CD4-positive, alpha-beta T cell treated with Interleukin-15 for 4 hours (primary cell): ENCODE data around the gene GRM1.

Experiments used
- DNase-seq: peaks from one replicate; pipeline ENCODE4 v3.0.0-alpha.2; 2020; ENCODE audit warnings: low spot score

The GRM1 gene

DNA sequence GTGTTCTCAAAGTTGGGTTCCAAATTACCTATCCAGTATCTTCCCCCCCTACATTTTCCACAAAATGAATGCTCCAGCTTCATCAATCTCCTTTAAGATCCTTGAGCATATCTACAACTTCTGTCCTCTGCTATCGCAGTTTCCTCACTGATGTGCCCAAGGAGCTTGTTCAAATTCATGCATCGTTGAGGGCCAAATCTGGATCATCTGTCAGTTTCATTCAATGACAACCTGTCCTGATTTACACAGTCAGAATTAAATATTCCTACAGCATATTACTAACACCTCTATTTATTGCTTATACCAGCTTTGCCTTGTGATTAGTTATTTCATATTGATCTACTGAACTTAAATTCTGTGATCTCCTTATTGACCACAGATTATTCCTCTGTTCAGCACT lies 68.7 kb downstream of the GRM1 start:
- no peak for DNase-seq

DNA sequence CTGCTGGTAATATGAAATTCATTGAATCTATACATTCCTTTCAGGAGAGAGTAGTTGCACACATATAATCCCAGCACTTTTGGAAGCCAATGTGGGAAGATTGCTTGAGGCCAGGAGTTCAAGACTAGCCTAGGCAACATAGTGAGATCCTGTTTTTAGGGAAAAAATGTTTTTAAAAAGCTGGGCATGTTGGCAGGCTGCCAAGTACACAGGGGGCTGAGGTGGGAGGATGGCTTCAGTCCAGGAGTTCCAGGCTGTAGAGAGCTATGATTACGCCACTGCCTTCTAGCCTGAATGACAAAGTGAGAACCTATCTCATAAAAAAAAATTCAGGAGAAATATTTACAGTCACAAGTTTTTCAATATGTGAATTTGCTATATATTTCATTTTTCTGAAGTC lies 71.9 kb downstream of the GRM1 start:
- DNase-seq: no peak

GRCh38 chr6:146103416-146104072 lies 74.7 kb downstream of the GRM1 start:
- DNase-seq: no peak

DNA sequence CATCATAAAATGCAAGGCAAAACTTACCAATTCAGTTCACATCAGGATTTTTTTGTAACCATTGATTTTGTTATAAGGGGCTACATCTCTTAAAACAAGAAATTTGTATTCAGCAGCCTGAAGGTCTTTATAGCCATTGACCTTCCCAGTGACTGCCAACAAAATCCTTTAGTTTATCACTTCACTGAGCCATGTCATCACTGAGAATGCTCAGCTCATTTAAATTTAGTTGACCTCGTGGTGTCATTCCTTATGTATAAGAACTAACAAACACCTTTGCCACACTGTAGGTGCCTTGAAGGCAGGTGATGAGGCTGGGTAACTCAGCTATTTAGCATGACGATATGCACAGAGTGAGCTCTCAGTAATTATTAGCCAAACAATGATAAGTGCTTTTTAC lies 77.7 kb downstream of the GRM1 start:
- DNase-seq: no peak

GRCh38 chr6:146110990-146111389 lies 82.1 kb downstream of the GRM1 start:
- DNase-seq: no peak

- no peak for DNase-seq
Observed at GRCh38 chr6:146111881-146112450, 83.1 kb downstream of the GRM1 start.

- DNase-seq: no peak
Observed at GRCh38 chr6:146113084-146113623, 84.3 kb downstream of the GRM1 start.

DNA sequence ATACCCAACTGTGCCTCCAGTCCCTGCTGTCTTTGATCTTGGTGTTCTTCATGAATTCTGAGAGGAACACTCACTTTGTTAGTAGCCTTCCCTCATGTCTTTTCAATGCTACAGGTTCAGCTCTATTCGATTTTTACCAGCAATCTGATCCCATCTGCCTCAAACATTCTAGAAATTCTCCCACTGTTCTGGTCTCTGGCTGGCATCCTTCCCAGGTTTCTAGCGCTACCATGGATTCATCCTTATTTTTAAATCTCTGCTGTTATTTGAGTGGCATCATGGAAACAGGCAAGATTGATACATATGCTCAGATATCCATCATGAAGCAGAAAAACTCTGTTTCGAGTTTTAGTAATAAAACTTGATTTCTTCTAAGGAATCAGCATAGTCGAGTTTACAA lies 94.8 kb downstream of the GRM1 start:
- DNase-seq: no peak

DNA sequence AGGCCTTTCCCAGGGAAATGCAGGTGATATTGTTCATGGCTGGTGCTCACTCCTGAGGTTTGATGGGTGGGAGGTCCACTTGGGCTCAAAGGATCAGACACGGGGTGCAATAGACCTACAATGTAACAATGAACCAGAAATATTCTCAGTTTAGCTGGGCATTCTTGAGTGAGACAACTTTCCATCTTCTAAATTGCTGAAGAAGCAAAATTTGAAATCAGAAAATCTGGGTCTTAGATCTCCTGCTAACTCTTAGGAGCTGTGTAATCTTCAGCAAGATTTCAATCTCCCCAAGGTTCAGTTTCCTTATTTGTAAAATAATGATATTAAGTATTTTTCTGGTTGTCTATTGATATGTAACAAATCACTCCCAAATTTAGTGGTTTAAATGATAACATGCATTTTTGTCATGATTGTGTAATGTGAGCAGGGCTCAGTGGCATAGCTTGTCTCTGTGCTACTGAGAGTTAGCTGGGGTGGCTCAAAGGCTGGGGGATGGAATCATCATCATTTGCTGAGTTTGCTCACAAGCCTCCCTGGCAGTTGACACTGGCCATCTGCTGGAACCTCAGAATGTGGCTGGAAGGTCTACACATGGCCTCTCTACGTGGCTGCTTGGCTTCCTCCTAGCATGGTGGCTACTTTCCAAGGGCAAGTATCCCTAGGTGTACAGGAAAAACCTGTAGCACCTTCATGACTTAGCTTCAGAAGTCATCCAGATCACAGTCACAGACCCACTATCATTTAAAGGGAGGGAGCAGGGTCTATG lies 98.8 kb downstream of the GRM1 start:
- no peak for DNase-seq

- DNase-seq: no peak
Observed at GRCh38 chr6:146133866-146134265, 105.0 kb downstream of the GRM1 start.

DNA sequence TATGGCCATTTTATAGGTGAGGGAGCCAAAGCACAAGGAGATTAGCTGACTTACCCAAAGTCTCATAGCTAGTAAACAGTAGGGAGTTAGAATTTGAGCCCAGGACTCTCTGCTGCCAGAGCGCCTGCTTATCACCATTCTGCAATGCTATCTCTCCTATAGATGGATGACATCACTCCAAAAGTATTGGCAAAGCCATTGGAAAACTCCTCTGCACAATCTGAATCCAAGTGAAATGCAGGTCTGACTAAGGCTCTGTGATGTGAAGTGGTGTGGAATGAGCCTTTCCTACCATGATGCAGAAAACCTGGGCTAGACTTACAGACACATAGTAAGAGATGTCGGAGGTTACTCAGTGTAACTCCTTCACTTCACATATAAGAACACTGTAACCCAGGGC lies 106.3 kb downstream of the GRM1 start:
- no peak for DNase-seq

DNA sequence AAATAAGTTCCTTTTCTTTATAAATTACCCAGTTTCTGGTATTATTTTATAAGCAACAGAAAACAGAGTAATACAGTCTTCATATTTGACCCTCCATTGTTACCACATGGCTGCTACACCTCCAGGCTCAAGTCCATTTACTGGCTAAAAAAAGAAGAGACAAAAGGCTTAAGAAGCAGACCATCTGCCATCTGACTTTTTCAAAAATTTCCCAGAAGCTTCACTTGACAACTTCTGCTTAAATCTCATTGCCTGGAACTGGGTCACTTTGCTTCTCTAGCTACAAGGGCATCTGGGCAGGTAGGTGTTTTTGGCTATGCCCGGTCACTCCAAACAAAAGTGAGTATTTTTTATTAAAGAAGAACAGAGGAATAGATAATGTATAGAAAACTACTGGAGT lies 118.0 kb downstream of the GRM1 start:
- DNase-seq: no peak

DNA sequence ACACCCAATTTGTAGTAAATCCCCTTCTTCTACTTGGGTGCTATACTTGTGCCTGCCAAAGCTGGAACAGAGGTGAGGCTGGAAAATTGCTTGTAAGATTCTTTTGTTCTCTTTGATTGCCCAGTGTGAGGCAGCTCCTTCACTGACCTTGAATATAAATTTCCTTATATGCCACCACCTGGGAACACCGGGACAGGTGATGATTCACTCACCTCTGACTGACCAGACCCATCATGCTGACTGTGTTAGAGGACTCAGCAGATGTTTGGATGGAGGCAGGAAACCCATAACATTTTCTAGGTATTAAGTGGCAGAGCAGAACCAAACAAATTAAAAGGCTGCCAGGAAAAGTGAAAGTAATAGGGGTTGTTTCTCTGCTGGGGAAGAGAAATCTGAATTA lies 120.9 kb downstream of the GRM1 start:
- DNase-seq: no peak

DNA sequence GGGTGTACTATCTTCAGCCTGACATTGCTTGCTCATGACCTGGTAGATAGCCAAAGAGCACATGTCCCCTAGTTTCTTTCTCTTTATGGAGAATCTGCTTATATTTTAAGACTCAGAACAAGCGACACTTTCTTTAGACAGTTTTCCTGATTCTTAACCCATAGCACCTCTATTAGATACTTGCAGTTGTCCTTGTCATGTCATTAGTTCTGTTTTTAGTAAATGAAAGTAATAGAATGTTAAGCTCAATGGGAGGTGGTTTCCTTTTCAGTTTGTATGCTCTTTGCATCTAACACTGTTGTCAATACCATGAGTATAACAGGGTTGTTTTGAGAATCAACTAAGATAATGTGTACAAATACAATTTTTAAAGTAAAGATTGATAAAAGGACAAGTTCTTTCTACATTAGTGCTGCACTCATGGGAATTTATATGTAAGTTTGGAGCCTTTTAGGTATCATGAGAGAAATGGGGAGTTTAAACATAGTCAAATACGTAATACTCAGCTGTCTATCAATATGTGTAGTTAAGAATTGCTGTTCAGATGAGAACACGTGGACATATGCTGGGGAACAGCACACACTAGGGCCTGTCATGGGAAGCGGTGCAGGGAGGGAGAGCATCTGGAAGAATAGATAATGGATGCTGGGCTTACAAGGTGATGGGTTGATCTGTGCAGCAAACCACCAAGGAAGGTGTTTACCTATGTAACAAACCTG lies 124.3 kb downstream of the GRM1 start:
- DNase-seq: no peak

DNA sequence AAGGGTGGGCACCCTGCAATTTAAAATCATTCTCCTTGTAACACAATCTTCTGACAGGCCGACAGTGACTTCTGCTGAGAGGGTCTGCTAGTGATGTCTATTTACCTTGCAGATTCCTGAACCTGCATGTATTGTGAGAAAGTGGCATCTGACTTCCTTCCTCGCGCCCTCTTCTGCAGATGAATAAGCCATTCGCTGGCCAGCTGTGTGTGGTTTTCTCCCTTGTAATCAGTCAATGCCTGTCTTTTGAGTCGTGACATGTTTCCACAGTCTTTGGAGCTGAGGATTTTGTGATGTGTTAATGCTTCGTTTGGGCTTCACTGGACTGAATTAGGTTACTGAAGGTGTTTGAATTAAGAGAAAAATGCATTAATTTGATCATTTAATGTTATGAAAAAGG lies 125.3 kb downstream of the GRM1 start:
- DNase-seq: no peak

- DNase-seq: no peak
Observed at GRCh38 chr6:146161664-146162063, 132.8 kb downstream of the GRM1 start.

DNA sequence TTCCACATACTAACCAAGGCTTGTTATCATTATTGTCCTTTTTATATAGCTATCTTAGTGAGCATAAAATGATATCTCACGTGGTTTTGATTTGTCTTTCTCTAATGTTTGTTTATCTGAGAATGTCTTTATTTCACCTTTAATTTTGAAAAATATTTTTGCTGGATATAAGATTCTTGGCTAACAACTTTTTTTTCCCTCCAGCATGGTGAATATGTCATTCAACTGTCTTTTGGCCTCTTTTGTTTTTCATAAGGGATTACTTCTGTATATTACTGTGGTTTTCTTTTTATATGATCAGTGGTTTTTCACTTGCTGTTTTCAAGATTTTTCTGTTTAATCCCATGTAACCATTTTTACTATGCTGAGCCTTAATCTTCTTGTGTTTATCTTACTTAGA lies 141.0 kb downstream of the GRM1 start:
- DNase-seq: no peak

DNA sequence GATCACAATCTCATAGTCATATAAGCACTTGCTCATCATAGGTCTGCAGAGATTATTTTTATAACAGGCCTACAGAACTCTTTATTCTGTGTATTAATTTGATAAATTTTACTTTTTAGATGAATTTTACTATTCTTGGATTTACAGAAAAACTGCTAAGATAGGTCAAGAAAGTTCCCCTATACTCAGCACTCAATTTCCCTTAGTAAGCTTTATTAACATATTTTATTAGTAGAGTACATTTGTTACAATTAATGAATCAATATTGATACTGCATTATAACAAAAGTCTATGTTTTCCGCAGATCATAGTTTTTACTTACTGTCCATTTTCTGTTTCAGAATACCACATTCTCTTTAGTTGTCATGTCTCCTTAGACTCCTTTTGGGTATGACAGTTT lies 148.9 kb downstream of the GRM1 start:
- no peak for DNase-seq

DNA sequence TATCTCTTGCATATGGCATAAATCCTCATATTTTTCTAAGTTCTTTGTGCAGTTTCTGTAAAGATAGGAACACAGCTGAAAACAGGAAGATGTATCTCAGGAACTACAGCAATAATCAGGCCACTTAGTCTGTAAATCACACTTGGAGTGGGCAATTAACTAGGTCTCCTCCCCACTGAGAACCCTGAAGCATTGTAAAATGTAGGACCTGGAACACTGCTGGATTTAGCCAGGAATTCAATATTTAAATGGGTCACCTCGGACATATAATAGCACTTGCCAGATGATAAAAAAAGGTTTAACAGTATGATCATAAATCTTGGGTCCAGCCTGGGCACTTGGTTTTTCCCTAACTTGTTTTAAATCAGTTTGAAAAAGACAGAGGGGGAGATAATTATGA lies 155.0 kb downstream of the GRM1 start:
- DNase-seq: no peak

DNA sequence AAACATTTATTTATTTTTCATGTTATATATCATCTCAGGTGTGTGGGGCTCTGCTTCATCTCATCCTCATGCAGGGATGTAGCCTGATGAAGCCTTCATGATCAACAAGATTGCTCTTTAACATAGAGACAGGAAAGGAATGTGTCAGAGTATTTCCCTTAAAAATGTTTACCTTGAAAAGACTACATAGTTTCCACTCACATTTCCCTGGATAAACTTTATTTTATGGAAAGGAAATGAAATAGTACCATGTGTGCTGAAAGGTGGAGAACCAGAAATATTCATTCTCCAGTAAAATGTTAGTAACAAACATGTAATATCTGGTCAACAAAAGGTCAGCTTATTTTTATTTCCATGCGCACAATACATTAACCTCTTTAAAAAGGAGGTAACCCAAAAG lies 155.8 kb downstream of the GRM1 start:
- DNase-seq: no peak

DNA sequence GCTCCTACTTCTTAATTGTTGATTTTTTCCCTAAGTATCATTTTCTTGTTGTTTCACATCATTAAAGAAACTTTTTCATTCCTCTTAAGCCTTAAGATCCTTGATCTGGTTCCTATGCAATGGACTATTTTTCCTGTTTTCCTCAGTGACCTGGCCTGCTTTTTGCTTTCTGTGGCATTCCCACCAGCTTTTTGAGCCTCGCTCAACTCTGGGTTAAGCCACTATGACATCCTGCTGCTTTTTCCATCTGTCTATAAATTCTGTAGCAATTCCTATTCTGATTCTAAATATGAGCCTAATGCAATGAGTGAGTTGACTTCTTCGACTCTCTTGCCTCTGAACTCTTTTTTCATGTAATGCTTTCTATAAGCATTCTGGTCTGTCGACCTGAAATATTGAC lies 160.3 kb downstream of the GRM1 start:
- no peak for DNase-seq

GRCh38 chr6:146190581-146190980 lies 161.7 kb downstream of the GRM1 start:
- DNase-seq: no peak

DNA sequence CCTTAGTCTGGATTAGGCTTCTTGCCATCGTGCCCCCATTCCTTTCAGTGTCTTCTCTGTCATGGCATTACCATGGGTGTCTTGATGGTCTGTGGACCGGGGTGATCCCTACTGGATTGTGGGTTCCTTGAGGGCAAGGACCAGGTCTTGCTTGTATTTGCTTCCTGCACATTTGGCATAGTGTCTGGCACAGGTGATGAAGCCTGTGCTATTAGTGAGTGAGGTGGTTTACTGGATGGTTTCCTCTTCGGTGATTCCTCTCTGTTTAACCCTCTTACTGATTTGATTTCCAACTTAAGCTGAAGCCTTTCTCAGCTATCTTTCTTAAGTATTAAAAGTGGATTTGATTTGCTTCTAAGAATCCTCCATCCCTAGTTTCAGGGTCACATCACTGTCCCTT lies 162.3 kb downstream of the GRM1 start:
- no peak for DNase-seq
